ENCODE results near the gene MAP3K9. TPM values are rescaled to one million over a fixed set of nuclear protein-coding genes. Genes with fewer than 3 reads are reported as not detected.

MAP3K9 gene
- total RNA-seq, 1 donor from 2014 or later, result 3.0 TPM

DNA sequence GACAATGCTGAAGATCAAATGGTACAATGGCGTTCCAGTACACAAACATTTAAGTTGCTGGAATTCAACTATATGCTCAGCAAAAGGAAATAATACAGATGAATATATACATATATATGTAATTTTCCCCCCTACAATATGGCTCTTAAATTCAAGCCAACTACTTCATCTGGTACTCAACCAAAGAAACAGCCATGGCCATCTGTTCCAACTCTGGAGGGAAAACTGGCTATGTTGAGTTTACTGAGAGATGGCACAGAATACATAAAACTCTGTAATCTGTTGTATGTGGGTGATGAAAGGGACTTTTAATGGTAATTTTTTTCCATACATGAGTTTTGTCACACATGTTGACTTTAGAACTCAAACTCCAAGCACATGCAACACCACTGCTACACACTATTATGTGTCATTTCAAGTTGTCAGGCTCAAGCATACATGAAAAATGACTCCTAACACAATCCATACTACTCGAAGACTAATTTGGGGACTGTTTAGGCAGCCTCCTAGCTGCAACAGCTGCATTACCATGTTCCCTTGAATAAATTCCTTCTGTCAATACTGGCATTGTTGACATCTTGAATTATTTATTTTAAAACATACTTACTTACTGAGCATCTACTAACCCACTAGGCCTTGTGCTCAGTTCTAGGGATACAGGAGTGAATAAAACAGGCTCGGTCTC is 38.2 kb upstream of the MAP3K9 start:
- Mint-ChIP-seq H3K27ac (ENCODE audit: unreplicated experiment) (no peak overlapping the region), H3K36me3 (ENCODE audit: low read depth) (no peaks in the 10 kb centered on the region), H3K9me3 (ENCODE audit: low read depth) (no peaks in the 10 kb centered on the region), H3K4me3 (ENCODE audit: unreplicated experiment) (no peak overlapping the region), H3K4me1 (ENCODE audit: low read depth) (peaks cover 9% of the 10 kb centered on the region), H3K27me3 (ENCODE audit: low read depth) (no peaks in the 10 kb centered on the region)
- DNase-seq (ENCODE audit: low spot score), result no peak
- TF ChIP-seq, protein P1, sequence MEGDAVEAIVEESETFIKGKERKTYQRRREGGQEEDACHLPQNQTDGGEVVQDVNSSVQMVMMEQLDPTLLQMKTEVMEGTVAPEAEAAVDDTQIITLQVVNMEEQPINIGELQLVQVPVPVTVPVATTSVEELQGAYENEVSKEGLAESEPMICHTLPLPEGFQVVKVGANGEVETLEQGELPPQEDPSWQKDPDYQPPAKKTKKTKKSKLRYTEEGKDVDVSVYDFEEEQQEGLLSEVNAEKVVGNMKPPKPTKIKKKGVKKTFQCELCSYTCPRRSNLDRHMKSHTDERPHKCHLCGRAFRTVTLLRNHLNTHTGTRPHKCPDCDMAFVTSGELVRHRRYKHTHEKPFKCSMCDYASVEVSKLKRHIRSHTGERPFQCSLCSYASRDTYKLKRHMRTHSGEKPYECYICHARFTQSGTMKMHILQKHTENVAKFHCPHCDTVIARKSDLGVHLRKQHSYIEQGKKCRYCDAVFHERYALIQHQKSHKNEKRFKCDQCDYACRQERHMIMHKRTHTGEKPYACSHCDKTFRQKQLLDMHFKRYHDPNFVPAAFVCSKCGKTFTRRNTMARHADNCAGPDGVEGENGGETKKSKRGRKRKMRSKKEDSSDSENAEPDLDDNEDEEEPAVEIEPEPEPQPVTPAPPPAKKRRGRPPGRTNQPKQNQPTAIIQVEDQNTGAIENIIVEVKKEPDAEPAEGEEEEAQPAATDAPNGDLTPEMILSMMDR (IDR thresholded peaks at IDR 0.05), result no peak

DNA sequence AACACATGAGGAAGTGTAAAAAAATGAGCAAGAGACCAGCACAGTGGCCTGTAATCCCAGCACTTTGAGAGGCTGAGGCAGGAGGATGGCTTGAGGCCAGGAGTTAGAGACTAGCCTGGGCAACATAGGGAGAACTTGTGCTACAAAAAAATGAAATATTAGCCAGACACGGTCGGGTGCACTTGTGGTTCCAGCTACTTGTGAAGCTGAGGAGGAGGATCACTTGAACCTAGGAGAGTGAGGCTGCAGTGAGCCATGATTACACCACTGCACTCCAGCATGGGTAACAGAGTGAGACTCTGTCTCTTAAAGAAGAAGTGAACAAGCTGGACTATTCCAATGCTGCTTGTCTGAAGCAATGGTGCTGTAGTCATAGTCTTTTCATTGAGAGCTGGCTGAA is 36.3 kb upstream of the MAP3K9 start:
- Mint-ChIP-seq H3K27me3 (ENCODE audit: low read depth) (no peaks in the 10 kb centered on the region), H3K4me3 (ENCODE audit: unreplicated experiment) (no peak overlapping the region), H3K27ac (ENCODE audit: unreplicated experiment) (no peak overlapping the region), H3K4me1 (ENCODE audit: low read depth) (peaks cover 9% of the 10 kb centered on the region), H3K9me3 (ENCODE audit: low read depth) (no peaks in the 10 kb centered on the region), H3K36me3 (ENCODE audit: low read depth) (no peaks in the 10 kb centered on the region)
- DNase-seq (ENCODE audit: low spot score), result no peak
- TF ChIP-seq, protein P1 (IDR thresholded peaks at IDR 0.05), result no peak

DNA sequence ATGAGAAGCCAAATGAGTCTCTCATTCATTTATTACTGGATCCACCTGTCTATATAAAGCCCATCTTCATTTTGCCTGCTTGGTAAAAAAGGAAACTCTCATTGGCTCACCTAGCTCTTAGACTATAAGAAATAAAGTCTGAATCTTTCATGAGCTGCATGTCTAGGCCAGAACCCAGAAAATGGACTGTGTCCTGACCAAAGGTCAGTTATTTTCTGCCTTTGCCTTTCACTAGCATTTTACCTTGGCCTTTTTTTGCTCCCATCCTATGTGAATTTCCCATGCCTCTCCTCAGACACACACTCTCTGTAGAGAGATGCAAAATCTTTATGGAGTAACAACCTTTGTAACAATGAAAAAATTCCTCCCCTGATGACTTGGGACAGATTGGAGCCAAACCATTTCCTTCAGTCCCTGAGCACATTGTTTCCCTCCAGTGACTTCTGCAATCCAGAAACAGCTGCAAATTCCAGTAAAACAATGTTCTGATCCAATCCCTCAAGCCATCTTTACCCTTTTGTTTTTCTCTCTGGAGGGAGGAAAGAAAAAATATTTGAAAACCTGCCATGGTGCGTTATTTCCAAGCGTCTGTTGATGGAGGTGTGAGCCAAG is 33.6 kb upstream of the MAP3K9 start:
- no peaks in the 10 kb centered on the region for H3K27me3 Mint-ChIP-seq (ENCODE audit: low read depth)
- no peak for DNase-seq (ENCODE audit: low spot score)
- H3K4me3 Mint-ChIP-seq (ENCODE audit: unreplicated experiment), result no peak overlapping the region
- H3K27ac Mint-ChIP-seq (ENCODE audit: unreplicated experiment), result no peak overlapping the region
- H3K36me3 Mint-ChIP-seq (ENCODE audit: low read depth), result no peaks in the 10 kb centered on the region
- no peaks in the 10 kb centered on the region for H3K4me1 Mint-ChIP-seq (ENCODE audit: low read depth)
- no peaks in the 10 kb centered on the region for H3K9me3 Mint-ChIP-seq (ENCODE audit: low read depth)
- TF ChIP-seq, protein P1 (IDR thresholded peaks at IDR 0.05), result no peak

DNA sequence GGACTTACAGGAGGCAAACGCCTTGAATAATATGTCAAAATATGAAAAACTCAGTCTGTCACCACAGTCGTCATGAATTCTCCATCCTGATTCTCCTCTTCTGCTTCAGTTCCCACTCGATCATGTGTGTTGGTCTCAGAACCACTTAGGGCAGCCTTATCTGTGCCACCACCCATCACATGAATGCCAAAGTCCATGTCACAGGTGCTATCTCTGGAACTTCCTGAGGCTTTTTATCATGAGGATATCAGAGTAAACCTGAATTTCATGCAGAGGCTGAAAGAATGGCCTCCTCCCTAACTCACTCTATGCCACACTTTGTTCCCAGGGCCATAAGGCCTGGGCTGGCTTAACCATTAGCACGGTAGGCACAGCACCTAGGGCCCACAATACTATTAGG is 28.8 kb upstream of the MAP3K9 start:
- Mint-ChIP-seq H3K27me3 (ENCODE audit: low read depth) (no peaks in the 10 kb centered on the region), H3K27ac (ENCODE audit: unreplicated experiment) (no peak overlapping the region), H3K4me1 (ENCODE audit: low read depth) (no peaks in the 10 kb centered on the region), H3K4me3 (ENCODE audit: unreplicated experiment) (no peak overlapping the region), H3K9me3 (ENCODE audit: low read depth) (peaks cover 6% of the 10 kb centered on the region), H3K36me3 (ENCODE audit: low read depth) (no peaks in the 10 kb centered on the region)
- no peak for DNase-seq (ENCODE audit: low spot score)
- TF ChIP-seq, protein P1 (IDR thresholded peaks at IDR 0.05), result no peak

DNA sequence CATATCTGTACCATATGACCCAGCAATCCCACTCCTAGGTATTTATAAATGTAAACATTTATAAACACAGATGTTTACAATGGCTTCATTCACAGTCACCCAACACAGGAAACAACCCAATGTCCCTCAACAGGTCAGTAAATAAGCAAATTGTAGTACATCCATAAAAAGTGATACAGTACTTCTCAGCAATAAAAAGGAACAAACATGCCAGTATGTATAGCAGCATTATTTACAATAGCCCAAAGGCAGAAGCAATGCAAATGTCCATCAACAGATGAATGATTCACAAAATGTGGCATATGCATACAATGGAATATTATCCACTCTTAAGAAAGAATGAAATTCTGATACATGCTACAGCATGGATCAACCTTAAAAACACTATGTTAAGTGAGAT is 27.6 kb upstream of the MAP3K9 start:
- TF ChIP-seq, protein P1 (IDR thresholded peaks at IDR 0.05), result no peak
- Mint-ChIP-seq H3K4me1 (ENCODE audit: low read depth) (peaks cover 6% of the 10 kb centered on the region), H3K36me3 (ENCODE audit: low read depth) (no peaks in the 10 kb centered on the region), H3K9me3 (ENCODE audit: low read depth) (peaks cover 6% of the 10 kb centered on the region), H3K27me3 (ENCODE audit: low read depth) (no peaks in the 10 kb centered on the region), H3K27ac (ENCODE audit: unreplicated experiment) (no peak overlapping the region), H3K4me3 (ENCODE audit: unreplicated experiment) (no peak overlapping the region)
- no peak for DNase-seq (ENCODE audit: low spot score)
